Renal cortex interstitium (tissue), 11 donors: ENCODE data around the gene HOXC11. TPM values are rescaled to one million over a fixed set of nuclear protein-coding genes. Genes with fewer than 3 reads are reported as not detected.

Experiments used
- DNase-seq, 11 donors: peaks; one replicate each; pipeline ENCODE4 v3.0.0-alpha.2; 2013; ENCODE audit warnings: low read depth in 9 of 11, low spot score in 4 of 11; ENCODE audit errors: extremely low read depth in 1 of 11
- polyA plus RNA-seq, 3 donors: library from polyadenylated mRNA; unstranded; fragments of 120-200 nt; gene quantifications; one replicate each; pipeline ENCODE4 v1.2.1, GENCODE V29; 2013; ENCODE audit not compliant: insufficient read length in 3 of 3

HOXC11 gene
- polyA plus RNA-seq, 3 donors = 1.8 to 5.7 (median 3.2) TPM

- no peak for DNase-seq
Measured at GRCh38 chr12:53967421-53967925, 5.5 kb upstream of the HOXC11 start.

GRCh38 chr12:53968214-53969127 lies 4.5 kb upstream of the HOXC11 start:
- DNase-seq = no peak

GRCh38 chr12:53969588-53970259 lies 3.2 kb upstream of the HOXC11 start:
- DNase-seq = no peak

GRCh38 chr12:53970451-53970850 lies 2.5 kb upstream of the HOXC11 start:
- no peak for DNase-seq

- DNase-seq = no peak
Measured at GRCh38 chr12:53971129-53971528, 1.8 kb upstream of the HOXC11 start.

GRCh38 chr12:53971686-53972085 lies 1.2 kb upstream of the HOXC11 start:
- no peak for DNase-seq

- no peak for DNase-seq
Measured at GRCh38 chr12:53972152-53972702, 699 bp upstream of the HOXC11 start.

- DNase-seq = no peak
Measured at GRCh38 chr12:53973236-53974042, 513 bp downstream of the HOXC11 start.

GRCh38 chr12:53974084-53975063 lies 1.4 kb downstream of the HOXC11 start, which contains the start of gene HOTAIR:
TSS of gene HOTAIR (minus strand) at chr12:53974954.
- DNase-seq = no peak

GRCh38 chr12:53975064-53975471 lies 2.1 kb downstream of the HOXC11 start:
- no peak for DNase-seq

- DNase-seq = no peak
Measured at GRCh38 chr12:53975479-53976152, 2.7 kb downstream of the HOXC11 start.

- DNase-seq = no peak
Measured at GRCh38 chr12:53976172-53976822, 3.4 kb downstream of the HOXC11 start.

GRCh38 chr12:53976823-53977595 lies 4.1 kb downstream of the HOXC11 start:
- DNase-seq = no peak

GRCh38 chr12:53977596-53978445 lies 4.9 kb downstream of the HOXC11 start:
- DNase-seq = no peak
